ENCODE data around the gene MED12L.

MED12L gene

GRCh38 chr3:151300539-151300938 lies 215.1 kb downstream of the MED12L start:
- ATAC-seq, result no peak
- TF ChIP-seq ZNF70 (CRISPR knock-in tag; IDR thresholded peaks at IDR 0.05) (no peak), POU6F1 (CRISPR knock-in tag; IDR thresholded peaks at IDR 0.05; ENCODE audit: borderline replicate concordance, low read depth) (no peak), CSRNP3 (CRISPR knock-in tag; IDR thresholded peaks at IDR 0.05) (no peak), TCF4 (CRISPR knock-in tag; IDR thresholded peaks at IDR 0.05; ENCODE audit: borderline replicate concordance) (no peak), ZC3H10 (CRISPR knock-in tag; IDR thresholded peaks at IDR 0.05) (no peak), SNAI2 (CRISPR knock-in tag; IDR thresholded peaks at IDR 0.05) (no peak), ZNF8 (CRISPR knock-in tag; IDR thresholded peaks at IDR 0.05) (no peak), GLIS3 (CRISPR knock-in tag; IDR thresholded peaks at IDR 0.05) (no peak), ZFP3 (CRISPR knock-in tag; IDR thresholded peaks at IDR 0.05) (no peak)

GRCh38 chr3:151301787-151302186 lies 216.3 kb downstream of the MED12L start:
- ATAC-seq, result no peak

More at GRCh38 chr3:151301787-151302186, 216.3 kb downstream of the MED12L start:
- TF ChIP-seq TOX (CRISPR knock-in tag; IDR thresholded peaks at IDR 0.05; ENCODE audit: borderline replicate concordance), result no peak
- TF ChIP-seq CSDC2 (CRISPR knock-in tag; IDR thresholded peaks at IDR 0.05), result no peak
- TF ChIP-seq CREB5 (CRISPR knock-in tag; IDR thresholded peaks at IDR 0.05; ENCODE audit: low read depth), result no peak
- no peak for TF ChIP-seq ZFP30 (CRISPR knock-in tag; IDR thresholded peaks at IDR 0.05)
- no peak for TF ChIP-seq TCF4 (CRISPR knock-in tag; IDR thresholded peaks at IDR 0.05; ENCODE audit: borderline replicate concordance)
- TF ChIP-seq ZNF565 (CRISPR knock-in tag; conservative IDR thresholded peaks at IDR 0.05; ENCODE audit: low read depth), result no peak
- TF ChIP-seq PATZ1 (CRISPR knock-in tag; IDR thresholded peaks at IDR 0.05; ENCODE audit: borderline replicate concordance), result no peak
- TF ChIP-seq ESRRG (CRISPR knock-in tag; IDR thresholded peaks at IDR 0.05), result no peak
- no peak for TF ChIP-seq BACH2 (CRISPR knock-in tag; IDR thresholded peaks at IDR 0.05; ENCODE audit: borderline replicate concordance)
- no peak for TF ChIP-seq SNAI2 (CRISPR knock-in tag; IDR thresholded peaks at IDR 0.05)
- no peak for TF ChIP-seq RARB (CRISPR knock-in tag; IDR thresholded peaks at IDR 0.05)
- no peak for TF ChIP-seq PPARA (CRISPR knock-in tag; IDR thresholded peaks at IDR 0.05; ENCODE audit: borderline replicate concordance)
- no peak for TF ChIP-seq GLIS3 (CRISPR knock-in tag; IDR thresholded peaks at IDR 0.05)
- TF ChIP-seq ZNF70 (CRISPR knock-in tag; IDR thresholded peaks at IDR 0.05), result no peak
- TF ChIP-seq OSR1 (CRISPR knock-in tag; IDR thresholded peaks at IDR 0.05), result no peak
- no peak for TF ChIP-seq CSRNP3 (CRISPR knock-in tag; IDR thresholded peaks at IDR 0.05)
- TF ChIP-seq TSHZ2 (CRISPR knock-in tag; IDR thresholded peaks at IDR 0.05), result no peak
- TF ChIP-seq ZC3H10 (CRISPR knock-in tag; IDR thresholded peaks at IDR 0.05), result no peak
- no peak for TF ChIP-seq ZFP3 (CRISPR knock-in tag; IDR thresholded peaks at IDR 0.05)
